HCT116 (cell line): ENCODE measurements around the gene KDELR1.

Experiments used
- TF ChIP-seq, protein P1 (sequence below), 3 experiments: fragments of 200-600 bp in 1 of 3; sonication (generic) in 1 of 3; IDR thresholded peaks in 2 of 3; conservative IDR thresholded peaks in 1 of 3; 2 replicates each; pipeline ENCODE4 v1.5.1; 2012 to 2017; ENCODE audit warnings: low read depth in 2 of 3, low read length in 2 of 3, antibody characterized with exemption in 1 of 3, borderline replicate concordance in 1 of 3, control low read depth in 1 of 3, mild to moderate bottlenecking in 1 of 3, mixed read lengths in 1 of 3, mixed run types in 1 of 3, moderate library complexity in 1 of 3; ENCODE audit not compliant: insufficient read depth in 1 of 3
- TF ChIP-seq, protein P2 (sequence below): IDR thresholded peaks from 2 replicates; pipeline ENCODE4 v1.6.1; 2012; ENCODE audit warnings: low read depth

DNA sequence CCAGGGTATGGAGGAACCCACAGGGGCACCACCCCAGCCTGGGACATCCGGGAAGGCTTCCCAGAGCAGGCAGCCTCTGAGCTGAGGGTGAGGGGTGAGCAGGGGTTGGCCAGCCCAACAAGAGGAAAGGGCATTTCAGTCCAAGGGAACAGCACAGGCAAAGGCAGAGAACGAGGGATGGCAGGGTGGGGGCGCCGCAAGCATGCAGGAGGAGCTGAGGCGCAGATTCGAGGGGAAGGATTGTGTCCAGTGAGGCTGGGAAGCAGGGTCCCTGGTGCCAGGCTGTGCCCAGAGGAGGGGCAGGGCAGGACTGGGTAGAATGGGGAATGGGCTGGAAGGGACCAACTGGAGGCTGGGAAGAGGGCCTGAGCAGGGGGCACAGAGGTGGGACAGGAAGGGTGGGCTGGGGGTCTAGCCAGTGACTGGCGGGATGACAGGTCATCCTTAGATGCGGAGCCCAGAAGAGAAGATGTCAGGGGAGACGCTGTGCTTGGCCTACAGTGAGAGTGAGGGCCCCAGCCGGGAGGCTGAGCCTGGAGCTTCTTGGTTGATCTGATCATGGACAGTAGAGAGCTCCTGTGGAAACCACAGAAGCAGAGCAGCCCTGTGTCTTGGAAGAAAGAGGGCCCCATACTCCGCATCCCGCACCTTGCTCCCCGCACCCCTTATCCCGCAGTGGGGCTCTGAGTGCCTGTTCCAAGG lies 52.4 kb downstream of the KDELR1 start:
- TF ChIP-seq, protein P1, sequence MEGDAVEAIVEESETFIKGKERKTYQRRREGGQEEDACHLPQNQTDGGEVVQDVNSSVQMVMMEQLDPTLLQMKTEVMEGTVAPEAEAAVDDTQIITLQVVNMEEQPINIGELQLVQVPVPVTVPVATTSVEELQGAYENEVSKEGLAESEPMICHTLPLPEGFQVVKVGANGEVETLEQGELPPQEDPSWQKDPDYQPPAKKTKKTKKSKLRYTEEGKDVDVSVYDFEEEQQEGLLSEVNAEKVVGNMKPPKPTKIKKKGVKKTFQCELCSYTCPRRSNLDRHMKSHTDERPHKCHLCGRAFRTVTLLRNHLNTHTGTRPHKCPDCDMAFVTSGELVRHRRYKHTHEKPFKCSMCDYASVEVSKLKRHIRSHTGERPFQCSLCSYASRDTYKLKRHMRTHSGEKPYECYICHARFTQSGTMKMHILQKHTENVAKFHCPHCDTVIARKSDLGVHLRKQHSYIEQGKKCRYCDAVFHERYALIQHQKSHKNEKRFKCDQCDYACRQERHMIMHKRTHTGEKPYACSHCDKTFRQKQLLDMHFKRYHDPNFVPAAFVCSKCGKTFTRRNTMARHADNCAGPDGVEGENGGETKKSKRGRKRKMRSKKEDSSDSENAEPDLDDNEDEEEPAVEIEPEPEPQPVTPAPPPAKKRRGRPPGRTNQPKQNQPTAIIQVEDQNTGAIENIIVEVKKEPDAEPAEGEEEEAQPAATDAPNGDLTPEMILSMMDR (IDR thresholded peaks at IDR 0.05 in 2 of 3, conservative IDR thresholded peaks at IDR 0.05 in 1 of 3; ENCODE audit: borderline replicate concordance in 1 of 3, insufficient read depth in 1 of 3, low read depth in 2 of 3, low read length in 2 of 3): peak in 1 of 3 experiments; percentile 15; a peak in 1 of 6 replicates
- TF ChIP-seq, protein P2, sequence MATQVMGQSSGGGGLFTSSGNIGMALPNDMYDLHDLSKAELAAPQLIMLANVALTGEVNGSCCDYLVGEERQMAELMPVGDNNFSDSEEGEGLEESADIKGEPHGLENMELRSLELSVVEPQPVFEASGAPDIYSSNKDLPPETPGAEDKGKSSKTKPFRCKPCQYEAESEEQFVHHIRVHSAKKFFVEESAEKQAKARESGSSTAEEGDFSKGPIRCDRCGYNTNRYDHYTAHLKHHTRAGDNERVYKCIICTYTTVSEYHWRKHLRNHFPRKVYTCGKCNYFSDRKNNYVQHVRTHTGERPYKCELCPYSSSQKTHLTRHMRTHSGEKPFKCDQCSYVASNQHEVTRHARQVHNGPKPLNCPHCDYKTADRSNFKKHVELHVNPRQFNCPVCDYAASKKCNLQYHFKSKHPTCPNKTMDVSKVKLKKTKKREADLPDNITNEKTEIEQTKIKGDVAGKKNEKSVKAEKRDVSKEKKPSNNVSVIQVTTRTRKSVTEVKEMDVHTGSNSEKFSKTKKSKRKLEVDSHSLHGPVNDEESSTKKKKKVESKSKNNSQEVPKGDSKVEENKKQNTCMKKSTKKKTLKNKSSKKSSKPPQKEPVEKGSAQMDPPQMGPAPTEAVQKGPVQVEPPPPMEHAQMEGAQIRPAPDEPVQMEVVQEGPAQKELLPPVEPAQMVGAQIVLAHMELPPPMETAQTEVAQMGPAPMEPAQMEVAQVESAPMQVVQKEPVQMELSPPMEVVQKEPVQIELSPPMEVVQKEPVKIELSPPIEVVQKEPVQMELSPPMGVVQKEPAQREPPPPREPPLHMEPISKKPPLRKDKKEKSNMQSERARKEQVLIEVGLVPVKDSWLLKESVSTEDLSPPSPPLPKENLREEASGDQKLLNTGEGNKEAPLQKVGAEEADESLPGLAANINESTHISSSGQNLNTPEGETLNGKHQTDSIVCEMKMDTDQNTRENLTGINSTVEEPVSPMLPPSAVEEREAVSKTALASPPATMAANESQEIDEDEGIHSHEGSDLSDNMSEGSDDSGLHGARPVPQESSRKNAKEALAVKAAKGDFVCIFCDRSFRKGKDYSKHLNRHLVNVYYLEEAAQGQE: no peak
